H9 (cell line): ENCODE results near the gene NEK5. TPM values are rescaled to one million over a fixed set of nuclear protein-coding genes. Genes with fewer than 3 reads are reported as not detected.

Experiments used
- DNase-seq: peaks from one replicate; pipeline ENCODE4 v3.0.0-alpha.2; 2017
- H2AFZ ChIP-seq: one replicate; pipeline ENCODE4 v1.6.1; 2013; ENCODE audit warnings: mild to moderate bottlenecking, low read length, control low read depth, moderate library complexity
- H2AK5ac ChIP-seq: 2 replicates; pipeline ENCODE4 v1.6.1; 2013; ENCODE audit warnings: low read length, control low read depth, mixed read lengths; ENCODE audit not compliant: insufficient read length
- H2BK120ac ChIP-seq: one replicate; pipeline ENCODE4 v1.6.1; 2013; ENCODE audit warnings: low read depth, mild to moderate bottlenecking, low read length, control low read depth, inconsistent platforms; ENCODE audit not compliant: poor library complexity, severe bottlenecking
- H2BK12ac ChIP-seq: 2 replicates; pipeline ENCODE4 v1.6.1; 2013; ENCODE audit warnings: low read length, control low read depth, mixed read lengths, low read depth; ENCODE audit not compliant: insufficient read length
- H2BK15ac ChIP-seq: 2 replicates; pipeline ENCODE4 v1.6.1; 2013; ENCODE audit warnings: low read depth, low read length, control low read depth
- H2BK20ac ChIP-seq: one replicate; pipeline ENCODE4 v1.6.1; 2013; ENCODE audit warnings: low read depth, mild to moderate bottlenecking, low read length, control low read depth, inconsistent platforms; ENCODE audit not compliant: poor library complexity, severe bottlenecking
- H2BK5ac ChIP-seq: 2 replicates; pipeline ENCODE4 v1.6.1; 2013; ENCODE audit warnings: low read length, control low read depth, mixed read lengths; ENCODE audit not compliant: insufficient read length
- H3K14ac ChIP-seq: 2 replicates; pipeline ENCODE4 v1.6.1; 2013; ENCODE audit warnings: low read length, control low read depth; ENCODE audit not compliant: insufficient read depth
- H3K18ac ChIP-seq: 2 replicates; pipeline ENCODE4 v1.6.1; 2013; ENCODE audit warnings: low read depth, mild to moderate bottlenecking, mixed read lengths, low read length, control low read depth; ENCODE audit not compliant: insufficient read length
- H3K23ac ChIP-seq: 2 replicates; pipeline ENCODE4 v1.6.1; 2013; ENCODE audit warnings: low read length, control low read depth, mixed read lengths, low read depth; ENCODE audit not compliant: insufficient read length
- H3K23me2 ChIP-seq: 2 replicates; pipeline ENCODE4 v1.6.1; 2013; ENCODE audit warnings: low read depth, mild to moderate bottlenecking, mixed read lengths, low read length, control low read depth; ENCODE audit not compliant: insufficient read length, poor library complexity, severe bottlenecking
- H3K27ac ChIP-seq: 2 replicates; pipeline ENCODE4 v1.5.1; 2013; ENCODE audit warnings: low read length, control low read depth, mixed read lengths, low read depth; ENCODE audit not compliant: insufficient read length
- H3K27me3 ChIP-seq: 2 replicates; pipeline ENCODE4 v1.6.1; 2013; ENCODE audit warnings: low read length, control low read depth, inconsistent platforms; ENCODE audit not compliant: insufficient read depth
- H3K4ac ChIP-seq: 2 replicates; pipeline ENCODE4 v1.6.1; 2013; ENCODE audit warnings: low read depth, mild to moderate bottlenecking, control low read depth, inconsistent platforms, low read length, moderate library complexity
- H3K4me1 ChIP-seq: 2 replicates; pipeline ENCODE4 v1.6.1; 2013; ENCODE audit warnings: low read length, control low read depth, inconsistent platforms; ENCODE audit not compliant: insufficient read depth
- H3K4me2 ChIP-seq: 2 replicates; pipeline ENCODE4 v1.6.1; 2013; ENCODE audit warnings: low read length, control low read depth, mixed read lengths; ENCODE audit not compliant: insufficient read length, insufficient read depth
- H3K56ac ChIP-seq: 2 replicates; pipeline ENCODE4 v1.6.1; 2013; ENCODE audit warnings: low read depth, mild to moderate bottlenecking, mixed read lengths, low read length, control low read depth; ENCODE audit not compliant: insufficient read length
- H3K79me1 ChIP-seq: 2 replicates; pipeline ENCODE4 v1.6.1; 2013; ENCODE audit warnings: low read depth, mild to moderate bottlenecking, moderate library complexity, low read length, control low read depth, inconsistent platforms; ENCODE audit not compliant: insufficient read depth, poor library complexity, severe bottlenecking
- H3K79me2 ChIP-seq: 2 replicates; pipeline ENCODE4 v1.6.1; 2013; ENCODE audit warnings: low read length, control low read depth, inconsistent platforms; ENCODE audit not compliant: insufficient read depth
- H3K9ac ChIP-seq: 2 replicates; pipeline ENCODE4 v1.6.1; 2013; ENCODE audit warnings: low read length, control low read depth, mixed read lengths; ENCODE audit not compliant: insufficient read length; ENCODE audit errors: extremely low read depth
- H3K9me3 ChIP-seq: one replicate; pipeline ENCODE4 v1.6.1; 2013; ENCODE audit warnings: low read depth, low read length, inconsistent platforms; ENCODE audit not compliant: control insufficient read depth
- H3T11ph ChIP-seq: one replicate; pipeline ENCODE4 v1.6.1; 2013; ENCODE audit warnings: mild to moderate bottlenecking, low read length, control low read depth, inconsistent platforms
- H4K20me1 ChIP-seq: one replicate; pipeline ENCODE4 v1.6.1; 2013; ENCODE audit not compliant: control insufficient read depth, insufficient read length, insufficient read depth
- H4K5ac ChIP-seq: 2 replicates; pipeline ENCODE4 v1.6.1; 2013; ENCODE audit warnings: low read depth, mild to moderate bottlenecking, mixed read lengths, low read length, control low read depth; ENCODE audit not compliant: insufficient read length
- H4K8ac ChIP-seq: replicated peaks from 2 replicates; pipeline ENCODE4 v1.6.1; 2013; ENCODE audit warnings: low read length, control low read depth, mixed read lengths, low read depth; ENCODE audit not compliant: insufficient read length
- H4K91ac ChIP-seq: 2 replicates; pipeline ENCODE4 v1.6.1; 2013; ENCODE audit warnings: low read depth, mild to moderate bottlenecking, moderate library complexity, mixed read lengths, low read length, control low read depth; ENCODE audit not compliant: insufficient read length
- H3K27ac Mint-ChIP-seq, 3 experiments: 2 replicates in 2 of 3; 3 replicates in 1 of 3; pipeline ENCODE4 v1.8.0; 2020 to 2021; ENCODE audit warnings: mixed read lengths in 3 of 3, mild to moderate bottlenecking in 1 of 3, moderate library complexity in 1 of 3
- H3K27me3 Mint-ChIP-seq: 2 replicates; pipeline ENCODE4 v1.8.0; 2021; ENCODE audit warnings: low read depth, mild to moderate bottlenecking, moderate library complexity, mixed read lengths
- H3K36me3 Mint-ChIP-seq, 3 experiments: 2 replicates in 2 of 3; 3 replicates in 1 of 3; pipeline ENCODE4 v1.8.0; 2020 to 2021; ENCODE audit warnings: low read depth in 3 of 3, mixed read lengths in 3 of 3; ENCODE audit not compliant: insufficient read depth in 1 of 3
- H3K4me1 Mint-ChIP-seq, 2 experiments: 2 replicates each; pipeline ENCODE4 v1.8.0; 2020; ENCODE audit warnings: mixed read lengths in 2 of 2
- H3K4me3 Mint-ChIP-seq, 2 experiments: 2 replicates in 1 of 2; 3 replicates in 1 of 2; pipeline ENCODE4 v1.8.0; 2020 to 2021; ENCODE audit warnings: mild to moderate bottlenecking in 2 of 2, mixed read lengths in 2 of 2, moderate library complexity in 1 of 2
- H3K9me3 Mint-ChIP-seq, 2 experiments: 2 replicates in 1 of 2; 3 replicates in 1 of 2; pipeline ENCODE4 v1.8.0; 2020; ENCODE audit warnings: mild to moderate bottlenecking in 2 of 2, mixed read lengths in 2 of 2, moderate library complexity in 1 of 2
- CTCF ChIP-seq: fragments of 200-600 bp; sonication (generic); conservative IDR thresholded peaks from 3 replicates; pipeline ENCODE4 v1.8.0; 2021; ENCODE audit warnings: antibody characterized with exemption, mild to moderate bottlenecking
- WGBS: extraction: QIAGEN DNeasy Blood & Tissue Kit; methylation state at CpG from one replicate; pipeline ENCODE4 v1.1.7; 2013; ENCODE audit warnings: missing lambda C conversion rate, low lambda C conversion rate, mixed read lengths; ENCODE audit not compliant: insufficient read length; ENCODE audit errors: extremely low coverage; 5-methylcytosine and 5-hydroxymethylcytosine counted together
- total RNA-seq: library from RNA; stranded (reverse); gene quantifications from 2 replicates; pipeline ENCODE4 v1.2.1, GENCODE V29; 2021

The NEK5 gene
- total RNA-seq, 1 experiment from 2014 or later, result 0.26 TPM

GRCh38 chr13:52009946-52010345 lies 118.9 kb downstream of the NEK5 start:
- H3K27me3 Mint-ChIP-seq, result peaks cover 26% of the 10 kb centered on the region
- H3K9me3 Mint-ChIP-seq, result peaks cover 2 to 3% of the 10 kb centered on the region in 2 experiments; a peak in 2 of 5 replicates
- Histone ChIP-seq H3K4ac (no peak overlapping the region), H3K14ac (no peak overlapping the region), H3T11ph (no peak overlapping the region), H2BK5ac (no peak overlapping the region), H3K23ac (no peak overlapping the region), H3K18ac (no peak overlapping the region), H2AFZ (no peak overlapping the region), H3K56ac (no peak overlapping the region), H3K4me2 (no peak overlapping the region), H2BK15ac (no peak overlapping the region), H3K27ac (no peak overlapping the region), H3K9me3 (no peaks in the 10 kb centered on the region), H2BK20ac (no peak overlapping the region), H4K5ac (no peak overlapping the region), H4K8ac (no peak overlapping the region), H4K20me1 (no peaks in the 10 kb centered on the region), H2BK120ac (no peak overlapping the region), H3K79me1 (no peaks in the 10 kb centered on the region), H3K79me2 (peaks cover 9% of the 10 kb centered on the region; the same call in 1 of the 2 replicates), H3K4me1 (no peaks in the 10 kb centered on the region), H2AK5ac (no peak overlapping the region), H2BK12ac (no peak overlapping the region), H3K9ac (no peak overlapping the region), H4K91ac (no peak overlapping the region), H3K27me3 (peaks cover 12% of the 10 kb centered on the region; the same call in 1 of the 2 replicates), H3K23me2 (peaks cover 8% of the 10 kb centered on the region)
- H3K4me3 Mint-ChIP-seq, result peak overlapping the region; percentile 32 to 97; a peak in 4 of 5 replicates
- peaks cover 8% of the 10 kb centered on the region in 3 experiments; a peak in 5 of 7 replicates for H3K36me3 Mint-ChIP-seq
- no peak for DNase-seq
- H3K4me1 Mint-ChIP-seq, result peaks cover 15 to 16% of the 10 kb centered on the region in 2 experiments; a peak in 3 of 4 replicates
- WGBS, result no CpG with 5 or more reads among the region's 6 CpGs
- TF ChIP-seq CTCF, result no peak
- no peak overlapping the region for H3K27ac Mint-ChIP-seq
